DMS153 (cell line): Measurements from ENCODE around the gene SFMBT1.
"Not testable (repeated sequence)": the region's sequence is repeated elsewhere in the genome, so short reads cannot be mapped to it uniquely, and the experiment has no call there.

Source experiments
- DNase-seq: peaks from one replicate; lab custom pipeline; 2025; lab: John Stamatoyannopoulos, UW

The SFMBT1 gene

DNA sequence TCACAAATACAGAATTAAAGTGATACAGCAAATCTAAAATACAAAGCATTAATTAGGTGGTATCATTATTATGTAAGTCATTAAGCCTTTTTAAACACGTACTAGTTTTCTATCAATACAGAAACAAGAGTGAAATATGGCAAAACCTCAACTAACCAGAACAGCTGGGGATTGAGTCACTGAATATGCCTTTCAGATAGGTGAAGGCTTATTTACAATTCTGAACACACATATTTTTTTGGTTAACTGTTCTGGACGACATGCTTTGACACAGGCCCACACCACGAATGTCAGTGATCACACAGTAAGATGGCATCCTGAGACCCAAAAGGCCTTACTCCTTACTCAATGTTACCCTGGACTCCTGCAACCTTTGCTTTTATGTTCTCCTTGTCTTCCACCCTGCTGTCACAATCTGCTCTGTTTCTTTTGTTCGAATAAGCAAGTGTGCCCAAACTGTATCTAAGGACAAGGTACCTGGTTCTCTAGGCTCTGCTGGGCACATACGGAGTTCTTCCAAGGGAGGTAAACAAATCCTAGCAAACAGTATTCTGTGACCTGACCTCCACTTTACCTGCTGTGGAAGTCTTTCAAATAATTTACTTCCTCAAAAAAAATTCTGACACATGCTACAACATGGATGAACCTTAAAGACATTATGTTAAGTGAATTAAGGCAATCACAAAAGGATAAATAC is 7.0 kb downstream of the SFMBT1 start:
- DNase-seq, result no peak

DNA sequence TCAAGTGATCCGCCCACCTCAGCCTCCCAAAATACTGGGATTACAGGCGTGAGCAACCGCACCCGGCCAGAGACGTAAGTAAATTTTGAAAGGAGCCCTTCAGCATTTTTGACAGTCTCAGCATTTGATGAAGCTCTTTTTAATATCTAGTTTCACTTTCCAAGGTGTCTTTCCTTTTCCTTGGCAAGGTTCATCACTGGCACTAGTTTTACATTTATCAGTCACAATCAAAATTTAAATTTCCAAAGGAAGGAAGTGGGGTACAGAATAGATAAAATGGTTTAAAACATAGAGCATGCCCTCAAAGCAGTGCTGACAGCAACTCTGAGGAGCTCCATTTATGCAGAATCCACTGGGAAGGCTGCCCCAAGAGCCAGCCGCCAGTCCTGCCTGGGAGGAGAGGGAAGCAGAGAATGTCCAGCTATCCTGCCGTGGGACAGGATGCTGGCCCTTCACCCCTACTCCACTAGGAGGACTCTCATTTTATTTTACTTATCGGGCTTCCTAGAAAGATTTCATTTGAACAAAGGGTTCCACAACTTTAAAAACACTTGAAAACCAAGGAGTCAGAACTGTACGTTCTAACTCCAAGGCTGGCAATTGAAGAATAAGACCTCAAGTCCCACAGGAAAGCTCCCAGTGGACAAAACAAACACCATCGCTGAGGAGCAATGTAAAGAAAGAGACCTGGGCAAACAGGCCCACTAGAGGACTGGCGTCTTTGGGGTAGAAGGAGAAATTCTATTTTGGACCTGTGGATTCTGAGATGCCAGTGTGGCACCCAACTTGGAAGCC is 9.9 kb downstream of the SFMBT1 start:
- DNase-seq, result no peak

DNA sequence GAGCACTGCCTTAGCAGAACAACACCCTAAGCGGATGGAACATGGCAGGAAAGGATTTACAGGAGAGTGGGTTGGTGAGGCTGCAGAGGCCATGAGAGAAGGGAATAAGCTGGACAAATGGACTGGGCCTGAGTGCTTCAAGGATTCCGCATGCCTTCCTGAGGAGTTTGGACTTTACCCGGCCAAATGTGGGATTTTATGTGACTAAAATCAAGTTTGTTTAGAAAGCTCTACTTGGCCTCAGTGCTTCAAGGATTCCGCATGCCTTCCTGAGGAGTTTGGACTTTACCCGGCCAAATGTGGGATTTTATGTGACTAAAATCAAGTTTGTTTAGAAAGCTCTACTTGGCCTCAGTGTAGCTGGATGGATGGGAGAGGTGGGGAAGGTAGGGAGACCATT is 10.9 kb downstream of the SFMBT1 start:
- not testable (repeated sequence) for DNase-seq

DNA sequence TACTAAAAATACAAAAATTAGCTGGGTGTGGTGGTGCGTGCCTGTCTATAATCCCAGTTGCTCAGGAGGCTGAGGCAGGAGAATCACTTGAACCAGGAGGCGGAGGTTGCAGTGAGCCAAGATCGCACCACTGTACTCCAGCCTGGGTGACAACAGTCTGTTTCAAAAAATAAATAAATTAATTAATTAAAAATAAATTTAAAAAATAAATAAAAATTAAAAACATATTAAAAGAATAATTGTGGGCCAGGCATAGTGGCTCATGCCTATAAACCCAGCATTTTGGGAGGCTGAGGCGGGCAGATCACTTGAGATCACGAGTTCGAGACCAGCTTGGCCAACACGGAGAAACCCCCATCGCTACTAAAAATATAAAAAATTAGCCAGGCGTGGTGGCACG is 11.5 kb downstream of the SFMBT1 start:
- DNase-seq, result not testable (repeated sequence)

DNA sequence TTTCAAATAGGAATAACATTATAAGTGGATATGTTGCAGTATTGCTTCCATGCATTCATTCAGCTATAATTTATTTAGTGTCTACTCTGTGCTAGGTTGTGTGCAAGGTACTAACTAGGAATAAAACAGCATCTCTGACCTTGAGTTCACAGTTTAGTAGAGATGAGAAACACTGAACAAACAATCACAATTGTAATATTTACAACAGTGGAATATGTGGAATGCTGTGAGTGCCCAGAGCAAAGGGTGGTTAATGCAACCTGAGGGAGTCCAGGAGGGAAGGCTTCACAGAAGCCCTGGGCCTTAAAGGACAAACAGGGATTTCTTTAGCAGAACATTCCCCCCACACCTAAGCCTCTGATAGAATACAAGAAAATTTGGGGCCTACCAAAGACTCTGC is 13.3 kb downstream of the SFMBT1 start:
- no peak for DNase-seq

DNA sequence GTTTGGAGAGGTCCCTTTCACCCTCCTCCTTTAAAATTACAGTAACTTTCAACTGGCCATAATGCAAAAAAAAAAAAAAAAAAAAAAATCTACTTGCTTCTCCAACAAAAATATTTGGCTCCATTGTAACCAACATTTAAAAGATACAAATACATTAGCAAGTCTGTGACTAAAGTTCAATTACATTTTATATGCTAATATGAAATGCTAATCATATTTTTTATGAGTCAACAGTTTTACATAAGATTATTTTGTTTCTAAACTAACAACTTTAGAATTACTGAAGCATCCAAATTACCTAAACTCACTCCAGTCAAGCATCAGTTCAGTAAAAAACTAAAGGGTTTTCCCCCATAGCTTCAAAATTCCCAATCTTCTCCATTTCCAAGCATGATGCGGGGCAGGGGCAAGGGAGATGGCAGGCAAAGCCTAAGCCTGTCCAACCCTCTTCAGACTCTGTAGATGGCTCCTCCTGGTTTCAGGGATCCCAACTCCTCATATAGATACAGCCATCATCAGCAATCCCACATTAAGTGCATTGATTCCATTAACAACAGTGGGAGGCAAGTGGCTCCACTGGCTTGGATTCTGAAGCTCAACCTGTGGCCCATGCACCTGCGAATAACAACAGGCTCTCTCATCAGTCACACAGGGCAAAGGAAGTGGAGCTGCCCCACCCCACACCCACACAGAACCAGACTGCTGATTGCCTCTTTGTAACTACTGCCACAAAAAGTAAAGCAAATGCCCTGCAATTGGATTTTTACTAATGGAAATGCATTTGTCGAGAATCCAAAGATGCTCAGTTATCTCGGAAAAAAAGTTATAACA is 15.0 kb downstream of the SFMBT1 start:
- DNase-seq, result no peak

DNA sequence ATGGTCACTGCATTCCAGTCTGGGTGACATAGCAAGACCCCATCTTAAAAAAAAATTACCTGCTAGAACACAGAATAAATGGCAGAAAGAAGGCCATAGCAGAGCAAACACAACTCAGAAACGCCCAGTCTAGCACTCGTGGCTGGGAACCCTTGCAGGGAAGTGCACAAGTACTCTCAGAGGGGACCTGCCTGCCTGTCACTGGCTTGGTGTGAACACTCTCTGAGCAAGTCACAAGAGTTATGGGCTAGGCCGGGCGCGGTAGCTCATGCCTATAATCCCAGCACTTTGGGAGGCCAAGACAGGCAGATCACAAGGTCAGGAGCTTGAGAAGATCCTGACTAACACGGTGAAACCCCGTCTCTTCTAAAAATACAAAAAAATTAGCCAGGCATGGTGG is 17.2 kb downstream of the SFMBT1 start:
- no peak for DNase-seq

DNA sequence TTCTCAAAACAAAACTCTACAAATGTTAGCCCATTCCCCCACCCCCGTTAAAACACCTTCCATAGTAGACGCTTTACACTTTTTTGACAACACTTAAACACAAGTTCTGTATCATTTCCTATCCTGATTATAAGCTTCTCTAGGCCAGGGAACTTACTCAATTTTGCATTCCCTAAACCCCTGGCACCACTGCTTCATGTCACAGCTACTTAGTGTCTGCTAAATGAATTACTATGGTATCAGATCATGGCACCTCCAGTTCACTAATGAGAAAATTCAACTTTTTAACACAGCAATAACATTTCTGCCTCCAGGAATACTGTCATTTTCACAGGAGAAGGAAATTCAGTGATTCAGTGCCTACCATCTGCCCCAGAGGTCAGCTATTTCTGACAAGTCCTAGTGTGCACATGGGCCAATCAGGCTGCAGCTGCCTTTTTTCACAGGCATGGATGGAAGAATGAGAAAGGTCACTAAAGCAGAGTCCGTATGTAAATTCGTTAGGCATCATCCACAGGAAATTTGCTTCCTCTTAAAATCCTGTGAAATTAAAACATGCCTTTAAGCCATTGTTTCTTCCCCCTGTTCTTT is 18.5 kb downstream of the SFMBT1 start:
- DNase-seq, result no peak

DNA sequence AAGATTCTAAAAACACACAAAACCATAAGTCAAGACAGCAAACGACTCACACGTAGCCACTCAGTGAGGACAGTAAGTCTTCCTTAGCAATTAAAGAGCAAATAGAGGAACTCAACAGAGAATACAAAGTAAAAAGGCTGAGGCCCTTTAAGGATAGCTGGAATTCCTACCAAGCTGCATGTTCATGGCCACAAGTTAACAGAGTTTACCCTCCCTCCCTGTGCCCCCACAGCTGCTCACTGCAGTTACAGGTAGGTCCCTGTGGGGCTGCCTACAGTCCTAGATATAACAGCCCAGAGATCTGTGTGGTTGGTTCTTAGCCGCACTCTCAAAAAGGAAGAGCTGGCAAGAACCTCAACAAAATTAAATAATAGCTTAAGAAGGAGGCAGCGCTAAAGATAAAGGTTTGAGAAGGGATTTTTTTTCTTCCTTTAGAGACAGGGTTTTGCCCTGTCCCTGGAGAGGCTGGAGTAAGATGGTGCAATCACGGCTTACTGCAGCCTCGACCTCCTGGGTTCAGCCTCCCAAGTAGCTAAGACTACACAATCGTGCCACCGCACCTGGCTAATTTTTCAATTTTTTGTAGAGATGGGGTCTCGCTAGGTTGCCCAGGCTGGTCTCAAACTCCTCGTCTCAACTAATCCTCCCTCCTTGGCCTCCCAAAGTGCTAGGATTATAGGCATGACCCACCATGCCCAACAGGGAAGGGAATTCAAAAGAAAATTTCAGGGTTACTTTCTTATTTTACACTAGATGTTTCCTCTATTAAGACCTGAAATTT is 19.3 kb downstream of the SFMBT1 start:
- no peak for DNase-seq

DNA sequence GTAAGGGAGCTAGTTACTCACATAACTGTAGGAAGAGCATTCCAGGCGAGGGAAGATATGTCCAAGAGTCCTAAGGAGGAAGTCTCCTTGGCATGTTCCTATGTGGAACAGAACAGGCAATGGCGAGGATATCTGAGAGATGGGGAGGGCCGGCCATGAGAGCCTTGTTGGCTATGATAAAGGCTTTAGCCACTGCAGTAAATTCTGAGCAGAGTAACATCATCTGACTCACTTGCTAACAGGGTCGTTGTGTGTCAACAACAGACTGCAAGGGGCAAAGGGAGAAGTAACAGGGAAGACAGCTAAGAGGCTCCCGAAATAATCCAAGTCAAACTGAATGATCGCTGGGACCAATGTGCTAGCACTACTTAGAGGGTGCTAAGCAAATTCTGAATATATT is 21.6 kb downstream of the SFMBT1 start:
- no peak for DNase-seq

DNA sequence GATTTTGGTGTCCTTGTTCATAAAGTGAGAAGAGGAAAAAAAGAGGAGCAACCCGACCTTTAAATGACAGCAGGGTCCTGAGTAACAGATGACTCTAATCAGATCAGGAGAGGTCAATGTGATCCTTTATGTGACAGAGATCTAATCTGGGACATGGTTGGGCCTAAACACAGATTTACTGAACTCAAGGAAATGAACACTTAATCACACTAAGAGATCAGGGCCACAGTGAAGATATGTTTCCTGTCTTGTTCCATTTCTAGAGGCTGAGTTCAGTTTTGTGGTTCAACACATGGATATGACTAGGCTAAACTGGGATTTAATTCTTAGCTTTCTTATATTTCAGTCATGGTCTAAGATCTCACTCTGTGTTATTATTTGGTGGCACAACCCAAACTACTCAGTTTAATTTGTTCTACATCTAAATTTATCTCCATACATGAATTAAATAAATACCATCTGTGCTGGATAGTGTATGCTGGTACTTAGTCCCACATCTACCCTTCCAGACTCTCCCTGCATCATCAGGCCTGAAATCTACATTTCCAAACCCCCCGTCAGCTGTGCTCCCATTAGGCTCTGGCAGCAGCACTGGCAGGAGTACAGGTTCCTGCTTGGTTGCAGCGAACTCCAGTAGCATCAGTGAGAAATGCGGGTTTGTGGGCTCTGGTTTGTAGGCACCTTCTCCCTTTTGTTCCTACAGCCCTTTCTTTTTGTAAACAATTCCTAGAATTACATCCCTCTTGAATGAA is 22.6 kb downstream of the SFMBT1 start:
- DNase-seq, result no peak

DNA sequence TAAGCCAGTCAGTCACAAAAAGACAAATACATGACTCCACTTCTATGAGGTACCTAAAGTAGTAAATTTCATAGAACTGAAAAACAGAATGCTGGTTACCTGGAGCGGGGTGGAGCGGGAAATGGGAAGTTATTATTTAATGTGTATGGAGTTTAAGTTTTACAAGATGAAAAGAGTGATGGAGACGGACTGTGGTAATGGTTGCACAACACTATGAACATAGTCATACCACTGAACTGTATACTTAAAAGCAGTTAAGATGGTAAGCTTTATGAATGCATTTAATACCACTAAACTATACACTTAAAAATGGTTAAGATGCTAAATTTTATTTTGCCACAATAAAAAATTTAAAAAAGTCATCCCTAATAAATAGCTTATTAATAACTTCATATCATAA is 23.2 kb downstream of the SFMBT1 start:
- DNase-seq, result no peak

DNA sequence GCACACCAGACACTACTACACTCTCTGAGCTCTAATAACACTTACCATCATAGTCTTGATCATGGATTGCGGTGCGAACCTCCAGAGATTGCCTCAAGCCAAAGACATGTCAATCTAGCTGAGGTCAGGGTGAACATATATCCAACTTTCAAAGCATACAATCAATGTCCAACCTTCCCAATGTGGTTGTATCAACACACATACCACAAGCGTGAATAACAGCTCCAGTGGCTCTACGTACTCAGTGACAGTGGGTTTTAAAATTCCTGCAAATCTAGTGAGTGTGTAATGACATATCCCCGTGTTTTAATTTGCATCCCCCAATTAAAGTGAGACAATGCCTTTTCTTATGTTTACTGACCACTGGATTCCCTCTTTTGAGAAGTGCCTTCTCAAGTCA is 29.6 kb downstream of the SFMBT1 start:
- no peak for DNase-seq

DNA sequence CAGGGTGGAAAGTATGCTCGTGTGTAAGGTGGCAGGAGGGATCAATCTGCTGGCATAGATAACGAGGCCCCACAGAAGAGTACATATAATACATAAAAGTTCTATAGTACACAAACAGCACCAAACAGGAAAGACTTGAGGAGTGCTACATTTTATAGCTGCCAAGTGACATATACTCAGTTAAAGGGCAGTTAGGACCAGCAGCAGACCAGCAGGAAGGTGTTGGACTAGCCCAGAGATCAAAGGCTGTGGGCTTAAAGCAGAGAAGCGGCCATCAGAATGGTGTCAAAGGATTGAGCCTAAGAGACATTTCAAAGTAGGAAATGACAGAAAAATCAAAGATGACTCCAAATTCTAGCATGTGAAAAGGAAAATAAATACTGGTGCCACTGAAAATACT is 34.5 kb downstream of the SFMBT1 start:
- DNase-seq, result no peak

DNA sequence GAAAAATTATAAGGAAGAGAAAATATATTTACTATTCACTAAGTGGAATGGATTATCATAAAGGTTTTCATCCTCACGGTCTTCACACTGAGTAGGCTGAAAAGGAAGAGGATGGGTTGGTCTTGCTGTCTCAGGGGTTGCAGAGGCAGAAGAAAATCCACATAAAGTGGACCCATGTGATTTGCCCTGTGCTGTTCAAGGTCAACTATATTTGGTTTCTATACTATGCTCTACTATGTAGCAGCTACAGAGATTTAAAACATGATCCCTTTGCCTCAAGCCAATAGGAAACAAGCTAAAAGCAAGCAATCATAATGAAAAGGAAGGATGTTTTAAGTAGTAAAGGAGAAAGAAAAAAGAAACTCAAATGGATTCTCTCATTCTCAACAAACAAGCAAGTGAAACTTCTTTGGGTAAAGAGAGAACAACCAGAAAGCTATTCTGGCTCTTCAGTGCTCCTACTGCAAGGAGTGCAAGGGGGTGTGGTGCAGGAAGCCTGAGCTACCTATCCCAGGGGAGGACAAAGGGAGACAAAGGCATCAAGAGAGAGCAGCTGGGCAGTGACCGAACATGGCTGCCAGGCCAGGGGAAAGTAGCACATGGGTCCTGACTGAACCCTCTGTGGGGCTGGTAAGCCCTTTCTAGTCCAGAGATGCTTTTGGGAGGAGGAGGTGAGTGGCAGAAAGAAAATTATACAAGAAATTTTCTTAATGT is 35.9 kb downstream of the SFMBT1 start:
- DNase-seq, result peak; percentile 12

DNA sequence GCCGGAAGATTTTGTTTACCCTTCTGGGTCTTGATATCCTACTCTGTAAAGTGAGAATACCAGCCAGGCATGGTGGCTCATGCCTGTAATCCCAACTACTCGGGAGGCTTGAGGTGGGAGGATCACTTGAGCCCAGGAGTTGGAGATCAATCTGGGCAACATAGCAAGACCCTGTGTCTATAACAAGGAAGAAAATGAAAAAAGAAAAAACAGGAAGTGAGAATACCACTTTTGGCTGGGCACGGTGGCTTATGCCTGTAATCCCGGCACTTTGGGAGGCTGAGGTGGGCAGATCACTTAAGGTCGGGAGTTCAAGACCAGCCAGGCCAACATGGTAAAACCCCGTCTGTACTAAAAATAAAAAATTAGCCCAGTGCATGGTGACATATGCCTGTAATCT is 36.9 kb downstream of the SFMBT1 start:
- DNase-seq, result no peak

DNA sequence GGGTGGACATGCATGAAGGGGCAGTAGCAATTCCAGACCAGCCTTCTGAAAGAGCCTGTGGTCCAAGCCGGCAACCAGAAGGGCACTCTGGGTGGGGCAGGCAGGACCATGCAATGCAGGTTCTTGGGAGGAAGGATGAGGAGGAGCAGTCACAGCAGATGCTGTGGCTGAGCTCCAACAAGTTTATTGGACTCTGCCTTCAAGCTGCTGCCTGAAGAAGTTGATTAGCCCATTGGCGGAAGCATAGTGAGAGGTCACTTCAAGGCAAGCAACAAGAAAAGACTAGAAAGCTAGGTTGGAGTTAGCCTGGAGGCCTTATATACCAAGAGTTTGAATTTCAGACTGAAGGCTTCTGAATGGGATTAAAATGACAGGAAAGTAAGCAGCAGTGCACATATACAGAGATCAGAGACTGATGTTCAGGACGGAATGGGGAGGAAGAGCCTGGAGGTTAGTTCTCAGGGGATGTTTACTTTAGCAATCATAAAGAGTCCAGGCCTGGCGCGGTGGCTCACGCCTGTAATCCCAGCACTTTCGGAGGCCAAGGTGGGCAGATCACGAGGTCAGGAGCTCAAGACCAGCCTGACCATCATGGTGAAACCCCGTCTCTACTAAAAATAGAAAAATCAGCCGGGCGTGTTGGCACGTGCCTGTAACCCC is 39.9 kb downstream of the SFMBT1 start:
- no peak for DNase-seq

DNA sequence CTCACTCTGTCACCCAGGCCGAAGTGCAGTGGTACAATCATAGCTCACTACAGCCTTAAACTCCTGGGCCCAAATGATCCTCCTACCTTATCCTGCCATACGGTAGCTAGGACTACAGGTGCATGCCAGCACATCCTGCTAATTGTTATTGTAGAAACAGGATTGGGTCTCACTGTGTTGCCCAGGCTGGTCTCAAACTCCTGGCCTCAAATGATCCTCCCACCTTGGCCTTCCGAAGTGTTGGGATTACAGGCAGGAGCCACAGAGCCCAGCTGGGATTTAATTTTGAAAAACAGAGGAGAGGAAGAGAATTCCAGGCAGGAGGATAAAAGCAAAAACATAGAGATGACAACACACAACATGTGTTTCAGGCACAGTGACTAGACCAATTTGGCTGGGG is 40.5 kb downstream of the SFMBT1 start:
- DNase-seq, result no peak

DNA sequence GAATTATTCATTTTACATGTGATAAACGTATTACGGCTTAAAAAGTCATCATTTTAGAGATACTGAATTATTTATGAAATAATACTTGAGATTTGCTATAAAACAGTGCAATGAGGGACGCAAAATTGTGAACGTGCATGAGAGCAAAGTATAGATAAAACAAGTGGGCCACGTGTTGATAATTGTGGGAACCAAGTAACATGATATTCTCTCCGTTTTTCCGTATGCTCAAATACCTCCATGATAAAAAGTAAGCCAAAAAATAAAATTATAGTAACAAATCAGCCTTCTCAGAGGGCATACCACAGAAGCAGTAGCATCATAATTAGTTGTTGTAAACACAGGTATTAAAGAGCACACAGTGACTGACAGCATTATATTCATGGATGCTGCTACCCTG is 42.6 kb downstream of the SFMBT1 start:
- no peak for DNase-seq
